Activated CD4-positive, alpha-beta memory T cell treated with anti-CD3 and anti-CD28 coated beads, Interleukin-2, amount 10 ng/mL, durations not matched to agents 7 days and 5 days (primary cell): ENCODE data around the gene SIGLEC15. TPM values are rescaled to one million over a fixed set of nuclear protein-coding genes. Genes with fewer than 3 reads are reported as not detected.
A peak's percentile ranks its signal among the peaks of the same experiment; 100 is the strongest.

Experiments
- CTCF ChIA-PET: fragments of 350-600 bp; sonication (Branson Sonifier 250); formaldehyde crosslinking; loops from one replicate; lab custom pipeline; 2021; ENCODE audit warnings: antibody characterized with exemption, inconsistent platforms; lab: Charles Lee
- POLR2A ChIA-PET: fragments of 350-600 bp; sonication (Branson Sonifier 250); formaldehyde crosslinking; loops from one replicate; lab custom pipeline; 2021; ENCODE audit warnings: antibody characterized with exemption; lab: Charles Lee
- DNase-seq: peaks from one replicate; pipeline ENCODE4 v3.0.0-alpha.2; 2020
- H3K27ac Mint-ChIP-seq: one replicate; pipeline ENCODE4 v1.8.0; 2021; ENCODE audit warnings: mild to moderate bottlenecking, mixed read lengths
- H3K27me3 Mint-ChIP-seq: one replicate; pipeline ENCODE4 v1.8.0; 2021; ENCODE audit warnings: mixed read lengths
- H3K36me3 Mint-ChIP-seq: one replicate; pipeline ENCODE4 v1.8.0; 2021; ENCODE audit warnings: low read depth, mixed read lengths
- H3K4me1 Mint-ChIP-seq: one replicate; pipeline ENCODE4 v1.8.0; 2021; ENCODE audit warnings: mixed read lengths
- H3K4me3 Mint-ChIP-seq: one replicate; pipeline ENCODE4 v1.8.0; 2021; ENCODE audit warnings: mild to moderate bottlenecking, mixed read lengths
- H3K9me3 Mint-ChIP-seq: one replicate; pipeline ENCODE4 v1.8.0; 2021; ENCODE audit warnings: mixed read lengths
- total RNA-seq, 2 experiments: library from RNA; stranded (reverse); gene quantifications; one replicate each; pipeline ENCODE4 v1.2.3, GENCODE V29; 2021

SIGLEC15 gene
- total RNA-seq, 2 experiments from 2014 or later, result not detected

DNA sequence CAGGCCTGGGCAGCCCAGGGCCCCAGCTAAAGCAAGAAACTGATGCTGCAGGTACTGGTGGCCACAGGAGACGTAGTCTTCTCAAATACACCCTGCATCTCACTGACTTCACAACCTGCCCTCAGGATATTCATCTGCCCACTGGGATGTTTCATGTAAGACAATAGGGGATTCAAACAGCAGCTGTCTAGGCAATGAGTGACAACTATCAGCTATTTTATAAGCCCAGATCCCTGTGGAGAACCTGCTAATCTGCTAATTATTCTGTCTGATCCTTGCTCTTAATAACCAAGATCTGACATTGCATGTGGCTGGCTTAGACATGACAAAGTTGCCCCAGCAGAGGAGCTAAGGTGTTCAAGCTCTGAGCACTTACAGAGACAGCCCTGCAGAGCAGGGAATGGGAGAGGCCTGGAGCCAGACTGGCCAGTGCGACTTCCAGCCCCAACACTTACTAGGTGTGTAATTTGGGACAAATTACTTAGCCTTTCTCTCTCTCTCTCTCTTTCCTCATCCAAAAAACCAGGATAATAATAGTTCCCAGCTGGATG, 28.6 kb downstream of the SIGLEC15 start:
- Mint-ChIP-seq H3K36me3 (peaks cover 45% of the 10 kb centered on the region), H3K27ac (no peak overlapping the region), H3K9me3 (no peaks in the 10 kb centered on the region), H3K4me3 (no peak overlapping the region), H3K4me1 (no peaks in the 10 kb centered on the region), H3K27me3 (no peaks in the 10 kb centered on the region)
- no peak for DNase-seq
- CTCF ChIA-PET, result interaction anchor here (1.1 to 3.2 kb wide), 2 partner anchors 26 to 189 kb away, joined by 5 to 13 read pairs; no protein-coding TSS in a partner anchor
- POLR2A ChIA-PET, result no interaction called here

DNA sequence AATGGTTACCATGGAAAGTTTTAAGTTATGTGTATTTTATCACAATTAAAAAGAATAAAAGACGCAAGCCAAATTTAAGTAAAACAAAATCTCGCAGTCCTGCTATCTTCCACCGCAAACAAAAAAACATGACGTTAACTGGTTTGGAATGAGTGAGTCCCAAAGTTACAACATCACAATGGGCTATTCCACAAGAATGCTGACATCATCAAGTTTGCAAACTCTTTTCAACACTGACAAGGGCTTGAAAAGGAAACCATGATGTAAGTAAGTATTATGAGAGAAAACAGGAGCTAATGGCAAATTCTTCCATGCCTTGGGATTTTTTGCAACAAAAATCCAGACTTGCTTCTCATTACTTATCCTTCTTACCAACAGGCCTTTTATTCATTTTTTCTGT, 31.1 kb downstream of the SIGLEC15 start:
- H3K27ac Mint-ChIP-seq, result no peak overlapping the region
- no peaks in the 10 kb centered on the region for H3K4me1 Mint-ChIP-seq
- no peak for DNase-seq
- ChIA-PET POLR2A (no interaction called here), CTCF (no interaction called here)
- no peak overlapping the region for H3K4me3 Mint-ChIP-seq
- H3K36me3 Mint-ChIP-seq, result peaks cover 49% of the 10 kb centered on the region
- H3K27me3 Mint-ChIP-seq, result no peaks in the 10 kb centered on the region
- H3K9me3 Mint-ChIP-seq, result no peaks in the 10 kb centered on the region

DNA sequence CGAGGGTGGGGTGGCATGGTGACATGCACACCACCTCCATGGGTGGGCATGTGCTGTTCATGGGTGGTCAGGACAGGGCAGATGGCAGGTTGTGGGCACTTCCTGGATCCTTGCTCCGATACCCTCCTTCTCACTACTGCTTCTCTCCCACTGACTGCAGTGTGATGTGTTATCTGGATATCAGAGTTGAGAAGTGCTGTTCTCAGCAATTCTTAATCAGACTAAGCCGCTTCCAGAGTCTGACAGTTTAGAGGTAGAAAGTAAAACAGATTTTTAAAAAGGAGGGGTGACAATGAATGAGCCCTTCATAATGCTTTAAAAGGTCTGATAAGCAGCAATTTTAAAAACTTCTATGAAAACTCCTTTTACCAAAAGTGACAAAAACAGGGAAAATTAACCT, 33.9 kb downstream of the SIGLEC15 start:
- Mint-ChIP-seq H3K27me3 (no peaks in the 10 kb centered on the region), H3K36me3 (peaks cover 51% of the 10 kb centered on the region), H3K4me1 (no peaks in the 10 kb centered on the region), H3K9me3 (no peaks in the 10 kb centered on the region), H3K4me3 (no peak overlapping the region), H3K27ac (no peak overlapping the region)
- no peak for DNase-seq
- CTCF ChIA-PET, result interaction anchor here (1.1 kb wide), 1 partner anchor 20 kb away, joined by 5 read pairs; no protein-coding TSS in a partner anchor
- POLR2A ChIA-PET, result no interaction called here

DNA sequence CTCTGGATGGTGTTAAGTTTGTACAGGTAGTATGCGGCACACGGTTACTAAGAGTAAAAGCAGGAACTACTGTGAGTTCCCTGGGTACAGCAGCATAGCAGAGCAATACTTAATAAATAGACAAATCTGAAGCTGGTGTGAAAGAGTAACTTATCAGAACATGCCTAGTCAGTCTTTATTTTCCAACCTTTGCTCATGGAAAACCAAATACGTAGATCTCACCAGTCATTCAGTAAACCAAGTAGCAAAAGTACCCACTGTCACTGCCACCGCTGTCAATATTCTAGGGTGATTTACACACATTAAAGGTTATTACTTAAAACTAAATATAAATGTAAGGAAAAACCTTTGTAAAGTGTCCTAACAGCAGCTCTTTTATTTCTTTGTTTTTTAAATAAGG, 35.0 kb downstream of the SIGLEC15 start:
- peaks cover 2% of the 10 kb centered on the region for H3K4me1 Mint-ChIP-seq
- H3K9me3 Mint-ChIP-seq, result no peaks in the 10 kb centered on the region
- CTCF ChIA-PET, result interaction anchor here (1.2 kb wide), 1 partner anchor 20 kb away, joined by 4 read pairs; no protein-coding TSS in a partner anchor
- peaks cover 58% of the 10 kb centered on the region for H3K36me3 Mint-ChIP-seq
- POLR2A ChIA-PET, result no interaction called here
- no peak overlapping the region for H3K27ac Mint-ChIP-seq
- no peak for DNase-seq
- H3K4me3 Mint-ChIP-seq, result no peak overlapping the region
- no peaks in the 10 kb centered on the region for H3K27me3 Mint-ChIP-seq

DNA sequence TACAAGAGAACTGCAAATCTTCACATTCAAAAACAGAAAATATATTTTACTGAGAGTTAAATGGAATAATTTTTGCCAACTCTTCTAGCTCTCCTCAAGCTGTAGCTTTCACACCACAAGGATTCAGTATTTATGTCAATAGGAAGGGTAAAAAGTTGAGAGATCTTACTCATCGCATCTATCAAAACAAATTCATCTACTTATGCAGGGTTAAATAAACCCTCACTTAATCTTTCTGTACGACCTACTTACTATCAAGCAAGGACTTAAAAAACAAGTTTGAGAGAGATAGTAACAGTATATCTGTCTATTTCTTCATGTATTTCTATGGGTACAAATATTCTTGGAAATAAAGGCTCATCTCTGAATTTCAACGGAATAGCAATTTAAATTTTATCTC, 35.5 kb downstream of the SIGLEC15 start:
- CTCF ChIA-PET, result interaction anchor here (1.2 kb wide), 1 partner anchor 19 kb away, joined by 4 read pairs; no protein-coding TSS in a partner anchor

DNA sequence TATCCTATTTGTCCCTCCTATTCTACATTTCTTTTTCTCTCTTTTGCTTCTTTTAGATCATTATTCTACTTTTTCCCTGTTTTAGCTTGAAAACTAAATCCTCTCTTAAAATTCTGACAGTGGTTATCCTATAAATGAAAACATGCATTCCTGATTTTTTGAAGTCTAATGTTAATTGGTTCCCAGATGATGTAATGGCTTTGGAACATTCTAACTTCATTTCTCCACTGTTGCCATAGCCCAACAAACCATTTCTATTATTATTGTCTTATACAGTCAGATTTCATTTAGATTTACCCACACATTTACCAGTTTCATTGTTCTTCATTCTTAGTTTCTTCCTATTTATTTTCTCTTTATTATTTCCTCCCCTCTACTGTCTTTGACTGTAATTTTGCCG, 36.5 kb downstream of the SIGLEC15 start:
- no peak overlapping the region for H3K27ac Mint-ChIP-seq
- CTCF ChIA-PET, result interaction anchor here (1.2 kb wide), 1 partner anchor 18 kb away, joined by 4 read pairs; no protein-coding TSS in a partner anchor
- H3K36me3 Mint-ChIP-seq, result peaks cover 63% of the 10 kb centered on the region

More for the DNA sequence above, 35.5 kb downstream of the SIGLEC15 start:
- Mint-ChIP-seq H3K4me3 (no peak overlapping the region), H3K9me3 (no peaks in the 10 kb centered on the region), H3K4me1 (peaks cover 2% of the 10 kb centered on the region), H3K27ac (no peak overlapping the region), H3K27me3 (no peaks in the 10 kb centered on the region), H3K36me3 (peaks cover 62% of the 10 kb centered on the region)
- no peak for DNase-seq
- POLR2A ChIA-PET, result no interaction called here

DNA sequence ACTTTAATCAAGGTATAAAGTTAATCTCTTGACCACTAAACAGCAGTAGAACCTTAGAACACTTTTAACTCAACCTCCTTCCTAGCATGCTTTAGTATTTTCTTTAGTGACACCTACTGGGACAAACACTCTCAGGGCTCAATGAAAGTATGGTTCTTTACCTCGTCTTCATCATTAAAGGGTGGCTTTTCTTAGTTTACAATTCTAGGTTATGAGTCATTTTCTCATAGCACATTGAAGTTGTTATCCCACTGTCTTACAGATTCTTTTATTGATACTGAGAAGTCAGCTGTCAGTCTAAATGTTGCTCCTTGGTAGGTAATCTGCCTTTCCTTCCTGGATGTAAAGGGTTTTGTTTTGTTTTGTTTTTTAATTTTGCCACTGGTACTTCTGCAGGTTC, 38.0 kb downstream of the SIGLEC15 start:
- CTCF ChIA-PET, result interaction anchor here (1.3 kb wide), 1 partner anchor 17 kb away, joined by 3 read pairs; no protein-coding TSS in a partner anchor
- Mint-ChIP-seq H3K4me1 (peaks cover 2% of the 10 kb centered on the region), H3K27me3 (no peaks in the 10 kb centered on the region), H3K4me3 (no peak overlapping the region), H3K9me3 (no peaks in the 10 kb centered on the region), H3K27ac (no peak overlapping the region), H3K36me3 (peaks cover 59% of the 10 kb centered on the region)
- POLR2A ChIA-PET, result no interaction called here
- DNase-seq, result no peak

More for the DNA sequence above, 36.5 kb downstream of the SIGLEC15 start:
- POLR2A ChIA-PET, result no interaction called here
- H3K4me3 Mint-ChIP-seq, result no peak overlapping the region
- no peaks in the 10 kb centered on the region for H3K27me3 Mint-ChIP-seq
- H3K4me1 Mint-ChIP-seq, result peaks cover 2% of the 10 kb centered on the region
- H3K9me3 Mint-ChIP-seq, result no peaks in the 10 kb centered on the region
- no peak for DNase-seq

DNA sequence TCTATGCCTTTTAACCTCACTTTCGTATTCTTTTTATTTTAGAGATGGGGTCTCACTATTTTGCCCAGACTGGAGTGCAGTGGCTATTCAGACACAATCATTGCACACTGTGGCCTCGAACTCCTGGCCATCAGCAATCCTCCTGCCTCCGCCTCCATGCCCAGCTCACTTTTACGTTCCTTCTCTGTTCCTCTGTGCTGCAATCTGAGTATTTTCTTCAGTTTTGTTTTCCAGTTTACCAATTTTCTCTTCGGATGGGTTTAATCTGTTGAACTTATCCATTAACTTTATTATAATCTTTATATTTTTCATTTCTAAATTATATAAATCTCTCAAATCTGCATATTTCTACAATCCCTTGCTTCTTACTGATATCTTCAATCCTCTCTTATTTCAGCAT, 38.6 kb downstream of the SIGLEC15 start:
- Mint-ChIP-seq H3K4me1 (peaks cover 2% of the 10 kb centered on the region), H3K27ac (no peak overlapping the region), H3K27me3 (no peaks in the 10 kb centered on the region), H3K36me3 (peaks cover 54% of the 10 kb centered on the region), H3K9me3 (no peaks in the 10 kb centered on the region), H3K4me3 (no peak overlapping the region)
- ChIA-PET POLR2A (no interaction called here), CTCF (interaction anchor here (1.1 kb wide), 1 partner anchor 14 kb away, joined by 4 read pairs; no protein-coding TSS in a partner anchor)
- no peak for DNase-seq

DNA sequence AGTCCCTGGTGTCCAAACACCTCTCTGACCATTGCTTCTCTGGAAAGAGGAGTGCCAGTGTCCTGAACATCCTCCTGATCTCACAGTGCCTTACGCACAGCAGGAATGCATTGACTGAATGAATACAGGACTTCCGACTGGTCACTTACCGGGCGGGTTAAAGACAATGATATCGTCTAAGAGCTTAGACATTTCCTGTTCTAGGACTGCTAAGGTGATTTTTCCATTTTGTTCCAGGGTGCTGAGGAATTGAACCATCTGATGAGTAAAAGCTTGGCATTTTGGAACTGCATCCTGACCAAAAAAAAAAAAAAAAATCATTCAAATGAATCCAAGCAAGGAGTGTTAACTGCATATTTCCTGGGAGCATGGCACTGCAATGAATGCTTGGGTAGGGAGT, 40.0 kb downstream of the SIGLEC15 start:
- H3K4me3 Mint-ChIP-seq, result no peak overlapping the region
- H3K27ac Mint-ChIP-seq, result no peak overlapping the region
- POLR2A ChIA-PET, result no interaction called here
- H3K9me3 Mint-ChIP-seq, result no peaks in the 10 kb centered on the region
- peaks cover 60% of the 10 kb centered on the region for H3K36me3 Mint-ChIP-seq
- CTCF ChIA-PET, result interaction anchor here (0.7 kb wide), 1 partner anchor 175 kb away, joined by 3 read pairs; no protein-coding TSS in a partner anchor
- H3K4me1 Mint-ChIP-seq, result peaks cover 2% of the 10 kb centered on the region
- DNase-seq, result no peak
- H3K27me3 Mint-ChIP-seq, result no peaks in the 10 kb centered on the region

DNA sequence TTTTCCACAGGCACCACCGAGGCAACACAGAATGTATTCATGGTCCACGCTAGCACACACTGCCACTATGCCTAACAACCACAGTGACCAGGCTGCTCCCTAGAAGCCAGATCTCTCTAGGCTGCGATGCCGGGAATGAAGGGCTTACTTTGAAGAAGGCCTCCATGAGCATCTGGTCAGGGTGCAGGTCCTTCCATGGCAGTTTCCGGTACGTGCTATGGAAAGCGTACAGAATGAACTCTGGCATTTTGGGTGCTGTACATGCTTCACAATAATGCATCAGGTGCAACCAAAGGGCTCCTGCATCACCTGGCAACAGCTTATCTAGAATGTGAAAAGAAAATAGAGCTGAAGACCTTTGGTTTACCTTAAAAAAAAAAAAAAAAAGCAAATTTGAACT, 44.9 kb downstream of the SIGLEC15 start:
- ChIA-PET POLR2A (no interaction called here), CTCF (interaction anchor here (1.2 to 4.5 kb wide), 2 partner anchors 9 to 211 kb away, joined by 3 to 36 read pairs; no protein-coding TSS in a partner anchor)
- Mint-ChIP-seq H3K4me3 (no peak overlapping the region), H3K36me3 (peaks cover 78% of the 10 kb centered on the region), H3K4me1 (peaks cover 20% of the 10 kb centered on the region), H3K27ac (no peak overlapping the region), H3K9me3 (peaks cover 18% of the 10 kb centered on the region), H3K27me3 (no peaks in the 10 kb centered on the region)
- no peak for DNase-seq

DNA sequence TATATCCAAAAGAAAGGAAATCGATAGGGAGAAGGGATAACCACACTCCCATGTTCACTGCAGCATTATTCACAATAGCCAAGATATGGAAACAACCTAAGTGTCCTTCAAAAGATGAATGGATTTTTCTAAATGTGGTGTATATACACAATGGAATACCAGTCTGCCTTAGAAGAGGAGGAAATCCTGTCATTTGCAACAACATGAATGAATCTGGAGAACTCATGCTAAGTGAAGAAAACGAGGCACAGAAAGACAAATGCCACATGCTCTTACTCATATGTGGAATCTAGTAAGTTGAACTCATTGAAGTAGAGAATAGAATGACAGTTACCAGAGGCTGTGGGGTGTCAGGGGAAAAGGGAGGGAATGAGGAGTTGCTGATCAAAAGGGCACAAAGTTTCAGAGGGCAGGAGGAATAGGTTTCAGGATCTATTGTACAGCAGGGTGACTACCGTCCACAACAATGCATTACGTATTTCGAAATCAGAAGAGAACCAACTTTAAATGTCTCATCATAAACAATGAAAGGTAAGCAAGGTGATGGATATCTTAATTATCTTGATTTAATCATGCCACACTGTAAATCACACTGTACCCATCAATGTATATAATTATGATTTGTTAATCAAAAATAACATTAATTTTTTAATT, 46.1 kb downstream of the SIGLEC15 start:
- POLR2A ChIA-PET, result no interaction called here
- Mint-ChIP-seq H3K9me3 (peaks cover 18% of the 10 kb centered on the region), H3K4me1 (peaks cover 22% of the 10 kb centered on the region), H3K36me3 (peaks cover 75% of the 10 kb centered on the region), H3K27ac (no peak overlapping the region), H3K4me3 (no peak overlapping the region), H3K27me3 (no peaks in the 10 kb centered on the region)
- CTCF ChIA-PET, result no interaction called here
- DNase-seq, result no peak

DNA sequence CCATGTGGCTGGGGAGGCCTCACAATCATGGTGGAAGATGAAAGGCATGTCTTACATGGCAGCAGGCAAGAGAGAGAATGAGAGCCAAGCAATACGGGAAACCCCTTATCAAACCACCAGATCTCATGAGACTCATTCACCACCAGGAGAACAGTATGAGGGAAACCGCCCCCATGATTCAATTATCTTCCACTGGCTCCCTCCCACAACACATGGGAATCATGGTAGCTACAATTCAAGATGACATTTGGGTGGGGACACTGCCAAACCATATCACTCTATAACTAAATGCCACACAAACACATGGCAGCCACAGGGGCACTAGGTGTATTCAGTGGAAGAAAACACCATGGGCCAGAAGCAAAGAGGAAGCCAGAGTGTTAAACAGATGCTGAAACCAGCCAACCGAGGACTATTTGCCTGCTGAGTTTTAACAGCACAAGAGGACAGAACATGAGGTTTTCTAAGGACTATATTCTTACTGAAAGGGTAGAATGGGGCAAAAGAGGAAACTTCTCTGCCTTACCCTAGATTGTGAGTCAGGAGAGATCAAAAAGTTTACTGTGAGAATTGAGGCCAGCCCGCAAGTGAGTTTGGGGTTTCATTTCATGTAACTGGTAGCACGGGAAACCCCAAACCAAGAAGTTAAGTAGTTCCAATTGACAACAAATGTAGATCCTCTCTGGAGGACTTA, 49.2 kb downstream of the SIGLEC15 start:
- peak; percentile 71 for DNase-seq
- Mint-ChIP-seq H3K36me3 (peaks cover 77% of the 10 kb centered on the region), H3K9me3 (peaks cover 18% of the 10 kb centered on the region), H3K4me1 (peaks cover 22% of the 10 kb centered on the region), H3K4me3 (no peak overlapping the region), H3K27me3 (no peaks in the 10 kb centered on the region), H3K27ac (peak overlapping the region; percentile 61)
- ChIA-PET CTCF (no interaction called here), POLR2A (interaction anchor here (0.7 kb wide), 1 partner anchor 208 kb away, joined by 3 read pairs; no protein-coding TSS in a partner anchor)

DNA sequence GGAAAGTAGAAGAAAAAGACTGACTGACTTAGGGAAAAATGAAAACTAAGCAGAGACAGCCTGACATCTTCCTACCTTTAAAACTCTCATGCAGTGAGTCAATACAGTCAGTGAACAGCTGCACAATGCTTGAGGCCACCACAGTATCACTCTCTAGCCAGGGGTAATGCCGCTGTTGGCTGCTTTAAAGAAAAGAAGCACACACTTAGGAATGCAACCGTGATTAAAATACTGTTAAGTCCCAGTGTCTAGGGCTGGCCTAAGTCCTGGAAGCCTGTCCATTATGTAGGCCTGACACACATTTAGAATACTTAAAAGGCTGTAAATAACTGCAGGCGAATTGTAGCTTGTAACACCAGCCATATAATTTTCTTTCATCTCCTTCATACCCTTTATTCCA, 50.7 kb downstream of the SIGLEC15 start:
- CTCF ChIA-PET, result interaction anchor here (5.5 to 6.6 kb wide), 2 partner anchors 153 to 212 kb away, joined by 95 to 159 read pairs; partner anchors contain the start of gene SLC14A1
- Mint-ChIP-seq H3K27ac (no peak overlapping the region), H3K4me3 (no peak overlapping the region), H3K36me3 (peaks cover 67% of the 10 kb centered on the region), H3K9me3 (peaks cover 18% of the 10 kb centered on the region), H3K27me3 (no peaks in the 10 kb centered on the region), H3K4me1 (peaks cover 26% of the 10 kb centered on the region)
- DNase-seq, result no peak
- POLR2A ChIA-PET, result no interaction called here
